HEK293 (cell line): ENCODE results near the gene ZNF483.

Experiments
- CTCF ChIA-PET: fragments of 350-600 bp; formaldehyde crosslinking; extraction: SDS; loops from one replicate; lab custom pipeline; 2021; ENCODE audit warnings: antibody characterized with exemption; lab: Yijun Ruan, JAX
- POLR2A ChIA-PET: fragments of 300-600 bp; formaldehyde crosslinking; extraction: SDS; loops from one replicate; lab custom pipeline; 2020; ENCODE audit warnings: antibody characterized with exemption, inconsistent platforms; lab: Yijun Ruan, JAX
- H3K27ac ChIP-seq: fragments of 200-500 bp; sonication (Bioruptor generic); 2 replicates; pipeline ENCODE4 v1.5.1; 2014; ENCODE audit warnings: low read depth, low read length, control low read depth, inconsistent platforms; ENCODE audit errors: extremely low read depth
- H3K36me3 ChIP-seq, 2 experiments: fragments of 200-500 bp in 1 of 2; sonication (Bioruptor generic) in 1 of 2; 1 replicate in 1 of 2; 2 replicates in 1 of 2; pipeline ENCODE4 v1.5.1; 2014 to 2017; ENCODE audit warnings: inconsistent platforms in 2 of 2, low read length in 2 of 2; ENCODE audit not compliant: control insufficient read depth in 2 of 2, insufficient read depth in 1 of 2
- H3K4me1 ChIP-seq: fragments of 200-500 bp; sonication (Bioruptor generic); 2 replicates; pipeline ENCODE4 v1.5.1; 2014; ENCODE audit warnings: mild to moderate bottlenecking, low read length, inconsistent platforms; ENCODE audit not compliant: control insufficient read depth, insufficient read depth
- H3K4me3 ChIP-seq: 2 replicates; pipeline ENCODE4 v1.5.1; 2011; ENCODE audit warnings: low read depth, mild to moderate bottlenecking, control low read depth, low read length, moderate library complexity
- H3K9me3 ChIP-seq: fragments of 200-500 bp; sonication (Bioruptor generic); 2 replicates; pipeline ENCODE4 v1.5.1; 2014; ENCODE audit warnings: low read depth, low read length, inconsistent platforms; ENCODE audit not compliant: control insufficient read depth, insufficient read depth
- ATF2 ChIP-seq: fragments of 450-650 bp; formaldehyde crosslinking; IDR thresholded peaks from 2 replicates; pipeline ENCODE4 v1.5.1; 2016; ENCODE audit warnings: missing biosample characterization, missing genetic modification characterization, low read depth
- ZNF19 ChIP-seq: fragments of 450-650 bp; formaldehyde crosslinking; IDR thresholded peaks from 2 replicates; pipeline ENCODE4; 2016; ENCODE audit warnings: missing biosample characterization, missing genetic modification characterization, low read depth
- ZNF274 ChIP-seq, 2 experiments: fragments of 200-500 bp in 1 of 2; fragments of 450-650 bp in 1 of 2; sonication (Bioruptor generic) in 1 of 2; formaldehyde crosslinking in 1 of 2; IDR thresholded peaks; 2 replicates each; pipeline versions ENCODE4 v1.5.1 to v1.6.1; 2014 to 2016; ENCODE audit warnings: borderline replicate concordance in 1 of 2, inconsistent platforms in 1 of 2, low read length in 1 of 2, missing biosample characterization in 1 of 2, missing genetic modification characterization in 1 of 2
- ZNF391 ChIP-seq: fragments of 450-650 bp; formaldehyde crosslinking; IDR thresholded peaks from 2 replicates; pipeline ENCODE4 v1.5.1; 2016; ENCODE audit warnings: low read depth, missing biosample characterization, missing genetic modification characterization, borderline replicate concordance
- ZNF639 ChIP-seq: fragments of 450-650 bp; formaldehyde crosslinking; IDR thresholded peaks from 2 replicates; pipeline ENCODE4 v1.5.1; 2016; ENCODE audit warnings: missing biosample characterization, missing genetic modification characterization
- ZNF654 ChIP-seq: fragments of 450-650 bp; formaldehyde crosslinking; IDR thresholded peaks from 2 replicates; pipeline ENCODE4 v1.5.1; 2016; ENCODE audit warnings: low read depth, missing biosample characterization, missing genetic modification characterization

Gene ZNF483

GRCh38 chr9:111621895-111622480, 97.0 kb downstream of the ZNF483 start:
- ChIA-PET POLR2A (interaction anchor here (1.0 to 1.5 kb wide), 2 partner anchors 9 to 23 kb away, joined by 4 to 10 read pairs; partner anchors contain the start of gene DNAJC25), CTCF (interaction anchor here (0.6 to 1.9 kb wide), 6 partner anchors 8 to 1048 kb away, joined by 3 to 18 read pairs (median 5); no protein-coding TSS in a partner anchor)
- Histone ChIP-seq H3K4me3 (no peak overlapping the region), H3K27ac (no peak overlapping the region), H3K9me3 (no peaks in the 10 kb centered on the region), H3K4me1 (no peaks in the 10 kb centered on the region), H3K36me3 (no peaks in the 10 kb centered on the region)
- TF ChIP-seq ZNF274 (IDR thresholded peaks at IDR 0.05; ENCODE audit: low read length): no peak
- TF ChIP-seq ZNF274 (tag by site-specific recombination; IDR thresholded peaks at IDR 0.05; ENCODE audit: borderline replicate concordance): no peak
- TF ChIP-seq ZNF654: peak; percentile 41

GRCh38 chr9:111622626-111623025, 97.6 kb downstream of the ZNF483 start:
- no peak overlapping the region for H3K27ac ChIP-seq
- no peaks in the 10 kb centered on the region for H3K36me3 ChIP-seq
- POLR2A ChIA-PET: no interaction called here
- H3K4me3 ChIP-seq: no peak overlapping the region
- no peaks in the 10 kb centered on the region for H3K4me1 ChIP-seq
- TF ChIP-seq ZNF19 (tag by site-specific recombination) (no peak), ZNF391 (no peak), ZNF639 (tag by site-specific recombination) (no peak), ATF2 (tag by site-specific recombination) (no peak)
- TF ChIP-seq, all 188 proteins: peak for 0
- CTCF ChIA-PET: no interaction called here
- no peaks in the 10 kb centered on the region for H3K9me3 ChIP-seq
